NCI-H2227 treated with DMSO at 0.1 percent for 48 hours (cell line): ENCODE data around the gene CSE1L.
"Not testable (repeated sequence)": the region's sequence is repeated elsewhere in the genome, so short reads cannot be mapped to it uniquely, and the experiment has no call there.

Source experiments
- DNase-seq: peaks from one replicate; lab custom pipeline; 2025; lab: John Stamatoyannopoulos, UW

Gene CSE1L

GRCh38 chr20:49063279-49063678 lies 17.2 kb downstream of the CSE1L start:
- no peak for DNase-seq

GRCh38 chr20:49074521-49074920 lies 28.4 kb downstream of the CSE1L start:
- no peak for DNase-seq

- no peak for DNase-seq
Observed at GRCh38 chr20:49078310-49078709, 32.2 kb downstream of the CSE1L start.

- DNase-seq: not testable (repeated sequence)
Observed at GRCh38 chr20:49082295-49082694, 36.2 kb downstream of the CSE1L start.

GRCh38 chr20:49091104-49091503 lies 45.0 kb downstream of the CSE1L start:
- DNase-seq: no peak

GRCh38 chr20:49091762-49092161 lies 45.6 kb downstream of the CSE1L start:
- no peak for DNase-seq

GRCh38 chr20:49096203-49096730 lies 50.2 kb downstream of the CSE1L start:
- no peak for DNase-seq

- DNase-seq: no peak
Observed at GRCh38 chr20:49097159-49097558, 51.0 kb downstream of the CSE1L start.

- DNase-seq: no peak
Observed at GRCh38 chr20:49098136-49098535, 52.0 kb downstream of the CSE1L start.

GRCh38 chr20:49099011-49099410 lies 52.9 kb downstream of the CSE1L start:
- no peak for DNase-seq

GRCh38 chr20:49100292-49100691 lies 54.2 kb downstream of the CSE1L start:
- not testable (repeated sequence) for DNase-seq

- DNase-seq: no peak
Observed at GRCh38 chr20:49100972-49101371, 54.9 kb downstream of the CSE1L start.

GRCh38 chr20:49103019-49103418 lies 56.9 kb downstream of the CSE1L start:
- DNase-seq: no peak

- DNase-seq: no peak
Observed at GRCh38 chr20:49103647-49104364, 57.7 kb downstream of the CSE1L start.

- no peak for DNase-seq
Observed at GRCh38 chr20:49104365-49104648, 58.2 kb downstream of the CSE1L start.

GRCh38 chr20:49104979-49105547 lies 59.0 kb downstream of the CSE1L start:
- not testable (repeated sequence) for DNase-seq

- DNase-seq: no peak
Observed at GRCh38 chr20:49106328-49106727, 60.2 kb downstream of the CSE1L start.

GRCh38 chr20:49110767-49111694 lies 64.9 kb downstream of the CSE1L start:
- DNase-seq: no peak

- no peak for DNase-seq
Observed at GRCh38 chr20:49112596-49113274, 66.6 kb downstream of the CSE1L start.

GRCh38 chr20:49115564-49115963 lies 69.5 kb downstream of the CSE1L start:
- DNase-seq: no peak

GRCh38 chr20:49118307-49118706 lies 72.2 kb downstream of the CSE1L start:
- no peak for DNase-seq

- no peak for DNase-seq
Observed at GRCh38 chr20:49119988-49120387, 73.9 kb downstream of the CSE1L start.
